GM23338 (cell line): ENCODE measurements around the gene HDDC3. TPM values are rescaled to one million over a fixed set of nuclear protein-coding genes. Genes with fewer than 3 reads are reported as not detected.

Experiments used
- ATAC-seq: fragments of 200-7000 bp; cut with Tn5 transposase; 3 replicates; pipeline ENCODE4 v1.9.1; 2020
- DNase-seq: peaks from one replicate; pipeline ENCODE4 v3.0.0-alpha.2; 2015; ENCODE audit warnings: low spot score
- H2AFZ ChIP-seq: fragments of 200-600 bp; sonication (generic); 2 replicates; pipeline ENCODE4 v1.8.0; 2016; ENCODE audit warnings: antibody characterized with exemption, mild to moderate bottlenecking, moderate library complexity
- H3F3A ChIP-seq: fragments of 200-600 bp; sonication (generic); replicated peaks from 2 replicates; pipeline ENCODE4 v1.8.0; 2017; ENCODE audit warnings: antibody characterized with exemption, mixed run types, low read depth
- H3K27ac ChIP-seq: fragments of 200-600 bp; sonication (generic); 2 replicates; pipeline ENCODE4 v1.6.1; 2016; ENCODE audit warnings: low read depth
- H3K27me3 ChIP-seq: fragments of 200-600 bp; sonication (generic); 2 replicates; pipeline ENCODE4 v1.8.0; 2016; ENCODE audit warnings: mild to moderate bottlenecking, mixed run types, moderate library complexity; ENCODE audit not compliant: insufficient read depth
- H3K36me3 ChIP-seq: fragments of 200-600 bp; sonication (generic); 2 replicates; pipeline ENCODE4 v1.8.0; 2016; ENCODE audit warnings: mild to moderate bottlenecking; ENCODE audit not compliant: insufficient read depth
- H3K4me1 ChIP-seq: fragments of 200-600 bp; sonication (generic); 2 replicates; pipeline ENCODE4 v1.8.0; 2016; ENCODE audit warnings: mild to moderate bottlenecking, moderate library complexity; ENCODE audit not compliant: insufficient read depth
- H3K4me2 ChIP-seq: fragments of 200-600 bp; sonication (generic); 2 replicates; pipeline ENCODE4 v1.7.1; 2017; ENCODE audit warnings: mixed run types
- H3K4me3 ChIP-seq: fragments of 200-600 bp; sonication (generic); 2 replicates; pipeline ENCODE4 v1.6.1; 2016; ENCODE audit warnings: mixed run types
- H3K79me2 ChIP-seq: fragments of 200-600 bp; sonication (generic); replicated peaks from 2 replicates; pipeline ENCODE4 v1.8.0; 2017; ENCODE audit warnings: mild to moderate bottlenecking; ENCODE audit not compliant: insufficient read depth
- H3K9me2 ChIP-seq: fragments of 200-600 bp; sonication (generic); 2 replicates; pipeline ENCODE4 v1.8.0; 2017; ENCODE audit not compliant: insufficient read depth
- H4K20me1 ChIP-seq: fragments of 200-600 bp; sonication (generic); replicated peaks from 2 replicates; pipeline ENCODE4 v1.8.0; 2017; ENCODE audit warnings: mild to moderate bottlenecking; ENCODE audit not compliant: insufficient read depth
- H3K27ac Mint-ChIP-seq: 2 replicates; pipeline ENCODE4 v1.8.0; 2020; ENCODE audit warnings: inconsistent platforms, mild to moderate bottlenecking, moderate library complexity, mixed read lengths
- H3K27me3 Mint-ChIP-seq: 3 replicates; pipeline ENCODE4 v1.8.0; 2022; ENCODE audit warnings: low read depth, mild to moderate bottlenecking, moderate library complexity, mixed read lengths, inconsistent platforms; ENCODE audit not compliant: insufficient read depth, poor library complexity
- H3K36me3 Mint-ChIP-seq: 3 replicates; pipeline ENCODE4 v1.8.0; 2021; ENCODE audit warnings: low read depth, mild to moderate bottlenecking, inconsistent platforms, moderate library complexity, mixed read lengths
- H3K4me1 Mint-ChIP-seq: 3 replicates; pipeline ENCODE4 v1.8.0; 2020; ENCODE audit warnings: mild to moderate bottlenecking, inconsistent platforms, mixed read lengths
- H3K4me3 Mint-ChIP-seq: 3 replicates; pipeline ENCODE4 v1.8.0; 2021; ENCODE audit warnings: moderate library complexity, mild to moderate bottlenecking, inconsistent platforms, mixed read lengths
- H3K9me3 Mint-ChIP-seq: 3 replicates; pipeline ENCODE4 v1.8.0; 2020; ENCODE audit warnings: moderate library complexity, mild to moderate bottlenecking, inconsistent platforms, mixed read lengths
- EZH2phosphoT487 ChIP-seq: fragments of 200-600 bp; sonication (generic); IDR thresholded peaks from one replicate; pipeline ENCODE4 v1.8.1; 2018; ENCODE audit warnings: antibody characterized with exemption; ENCODE audit not compliant: unreplicated experiment
- POLR2AphosphoS5 ChIP-seq: IDR thresholded peaks from 2 replicates; pipeline ENCODE4 v1.6.1; 2016; ENCODE audit warnings: antibody characterized with exemption, low read depth
- STAT1 ChIP-seq: IDR thresholded peaks from one replicate; pipeline ENCODE4 v1.6.1; 2016; ENCODE audit warnings: antibody characterized with exemption; ENCODE audit not compliant: unreplicated experiment
- ZNF114 ChIP-seq: fragments of 250-450 bp; sonication (Bioruptor Pico); IDR thresholded peaks from 2 replicates; pipeline ENCODE4 v1.5.0; 2020; ENCODE audit warnings: mild to moderate bottlenecking, moderate library complexity
- polyA plus RNA-seq: library from polyadenylated mRNA; unstranded; fragments of >200 nt; fragmentation: Nextera tagmentation; extraction: Ambion mirVana; gene quantifications from 2 replicates; pipeline ENCODE4 v1.2.1, GENCODE V29; 2016
- total RNA-seq: library from RNA; depleted of rRNA; stranded (reverse); fragments of >200 nt; shearing (Covaris generic); gene quantifications from 2 replicates; pipeline ENCODE4 v1.2.3, GENCODE V29; 2014
- TF ChIP-seq, protein P1 (sequence below): fragments of 250-450 bp; sonication (Bioruptor Pico); IDR thresholded peaks from 2 replicates; pipeline ENCODE4 v1.5.0; 2020; ENCODE audit warnings: mild to moderate bottlenecking, moderate library complexity
- TF ChIP-seq, protein P2 (sequence below): IDR thresholded peaks from 2 replicates; pipeline ENCODE4 v1.6.1; 2016; ENCODE audit warnings: antibody characterized with exemption
- TF ChIP-seq, protein P3 (sequence below), 2 experiments: fragments of 200-600 bp in 1 of 2; sonication (generic) in 1 of 2; conservative IDR thresholded peaks; 2 replicates each; pipeline versions ENCODE4 v1.5.1 to v1.6.1; 2016 to 2017; ENCODE audit warnings: antibody characterized with exemption in 2 of 2, low read depth in 2 of 2, mild to moderate bottlenecking in 2 of 2, moderate library complexity in 1 of 2
- TF ChIP-seq, protein P4 (sequence below): IDR thresholded peaks from one replicate; pipeline ENCODE4 v1.6.1; 2018; ENCODE audit warnings: antibody characterized with exemption; ENCODE audit not compliant: unreplicated experiment

Gene HDDC3
- total and polyA plus RNA-seq, 2 experiments from 2014 or later, result 17.4 to 19.0 TPM

DNA sequence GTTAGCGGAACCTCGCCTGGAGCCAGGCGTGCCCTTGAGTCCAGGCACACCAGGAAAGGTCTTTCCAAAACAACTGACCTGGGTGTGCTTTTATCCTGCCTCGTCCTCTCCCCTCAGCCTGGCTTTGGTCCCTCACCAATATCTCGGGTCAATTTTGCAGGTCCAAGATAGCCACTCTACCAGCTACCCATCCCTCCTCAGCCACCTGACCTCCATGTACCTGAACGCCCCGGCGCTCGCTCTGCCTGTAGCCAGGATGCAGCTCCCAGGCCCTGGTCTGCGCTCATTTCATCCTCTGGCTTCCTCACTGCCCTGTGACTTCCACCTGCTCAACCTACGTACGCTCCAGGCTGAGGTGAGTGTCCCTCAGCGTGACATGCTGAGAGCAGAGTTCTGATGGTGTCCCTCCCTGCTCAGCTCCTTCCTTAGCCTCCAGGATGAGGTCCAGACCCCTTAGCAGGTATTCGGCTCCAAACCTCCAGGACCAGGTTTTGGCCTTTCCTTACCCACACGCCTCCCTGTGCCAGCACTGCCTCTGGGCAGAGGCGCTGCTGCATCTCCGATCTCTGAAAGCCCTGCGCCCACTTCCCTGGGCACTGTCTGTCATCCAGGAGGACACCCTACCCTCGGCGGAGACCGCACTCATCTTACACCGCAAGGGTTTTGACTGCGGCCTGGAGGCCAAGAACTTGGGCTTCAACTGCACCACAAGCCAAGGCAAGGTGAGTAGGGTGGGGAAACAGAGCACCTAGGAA, 14.1 kb downstream of the HDDC3 start (continued):
- TF ChIP-seq, protein P1, sequence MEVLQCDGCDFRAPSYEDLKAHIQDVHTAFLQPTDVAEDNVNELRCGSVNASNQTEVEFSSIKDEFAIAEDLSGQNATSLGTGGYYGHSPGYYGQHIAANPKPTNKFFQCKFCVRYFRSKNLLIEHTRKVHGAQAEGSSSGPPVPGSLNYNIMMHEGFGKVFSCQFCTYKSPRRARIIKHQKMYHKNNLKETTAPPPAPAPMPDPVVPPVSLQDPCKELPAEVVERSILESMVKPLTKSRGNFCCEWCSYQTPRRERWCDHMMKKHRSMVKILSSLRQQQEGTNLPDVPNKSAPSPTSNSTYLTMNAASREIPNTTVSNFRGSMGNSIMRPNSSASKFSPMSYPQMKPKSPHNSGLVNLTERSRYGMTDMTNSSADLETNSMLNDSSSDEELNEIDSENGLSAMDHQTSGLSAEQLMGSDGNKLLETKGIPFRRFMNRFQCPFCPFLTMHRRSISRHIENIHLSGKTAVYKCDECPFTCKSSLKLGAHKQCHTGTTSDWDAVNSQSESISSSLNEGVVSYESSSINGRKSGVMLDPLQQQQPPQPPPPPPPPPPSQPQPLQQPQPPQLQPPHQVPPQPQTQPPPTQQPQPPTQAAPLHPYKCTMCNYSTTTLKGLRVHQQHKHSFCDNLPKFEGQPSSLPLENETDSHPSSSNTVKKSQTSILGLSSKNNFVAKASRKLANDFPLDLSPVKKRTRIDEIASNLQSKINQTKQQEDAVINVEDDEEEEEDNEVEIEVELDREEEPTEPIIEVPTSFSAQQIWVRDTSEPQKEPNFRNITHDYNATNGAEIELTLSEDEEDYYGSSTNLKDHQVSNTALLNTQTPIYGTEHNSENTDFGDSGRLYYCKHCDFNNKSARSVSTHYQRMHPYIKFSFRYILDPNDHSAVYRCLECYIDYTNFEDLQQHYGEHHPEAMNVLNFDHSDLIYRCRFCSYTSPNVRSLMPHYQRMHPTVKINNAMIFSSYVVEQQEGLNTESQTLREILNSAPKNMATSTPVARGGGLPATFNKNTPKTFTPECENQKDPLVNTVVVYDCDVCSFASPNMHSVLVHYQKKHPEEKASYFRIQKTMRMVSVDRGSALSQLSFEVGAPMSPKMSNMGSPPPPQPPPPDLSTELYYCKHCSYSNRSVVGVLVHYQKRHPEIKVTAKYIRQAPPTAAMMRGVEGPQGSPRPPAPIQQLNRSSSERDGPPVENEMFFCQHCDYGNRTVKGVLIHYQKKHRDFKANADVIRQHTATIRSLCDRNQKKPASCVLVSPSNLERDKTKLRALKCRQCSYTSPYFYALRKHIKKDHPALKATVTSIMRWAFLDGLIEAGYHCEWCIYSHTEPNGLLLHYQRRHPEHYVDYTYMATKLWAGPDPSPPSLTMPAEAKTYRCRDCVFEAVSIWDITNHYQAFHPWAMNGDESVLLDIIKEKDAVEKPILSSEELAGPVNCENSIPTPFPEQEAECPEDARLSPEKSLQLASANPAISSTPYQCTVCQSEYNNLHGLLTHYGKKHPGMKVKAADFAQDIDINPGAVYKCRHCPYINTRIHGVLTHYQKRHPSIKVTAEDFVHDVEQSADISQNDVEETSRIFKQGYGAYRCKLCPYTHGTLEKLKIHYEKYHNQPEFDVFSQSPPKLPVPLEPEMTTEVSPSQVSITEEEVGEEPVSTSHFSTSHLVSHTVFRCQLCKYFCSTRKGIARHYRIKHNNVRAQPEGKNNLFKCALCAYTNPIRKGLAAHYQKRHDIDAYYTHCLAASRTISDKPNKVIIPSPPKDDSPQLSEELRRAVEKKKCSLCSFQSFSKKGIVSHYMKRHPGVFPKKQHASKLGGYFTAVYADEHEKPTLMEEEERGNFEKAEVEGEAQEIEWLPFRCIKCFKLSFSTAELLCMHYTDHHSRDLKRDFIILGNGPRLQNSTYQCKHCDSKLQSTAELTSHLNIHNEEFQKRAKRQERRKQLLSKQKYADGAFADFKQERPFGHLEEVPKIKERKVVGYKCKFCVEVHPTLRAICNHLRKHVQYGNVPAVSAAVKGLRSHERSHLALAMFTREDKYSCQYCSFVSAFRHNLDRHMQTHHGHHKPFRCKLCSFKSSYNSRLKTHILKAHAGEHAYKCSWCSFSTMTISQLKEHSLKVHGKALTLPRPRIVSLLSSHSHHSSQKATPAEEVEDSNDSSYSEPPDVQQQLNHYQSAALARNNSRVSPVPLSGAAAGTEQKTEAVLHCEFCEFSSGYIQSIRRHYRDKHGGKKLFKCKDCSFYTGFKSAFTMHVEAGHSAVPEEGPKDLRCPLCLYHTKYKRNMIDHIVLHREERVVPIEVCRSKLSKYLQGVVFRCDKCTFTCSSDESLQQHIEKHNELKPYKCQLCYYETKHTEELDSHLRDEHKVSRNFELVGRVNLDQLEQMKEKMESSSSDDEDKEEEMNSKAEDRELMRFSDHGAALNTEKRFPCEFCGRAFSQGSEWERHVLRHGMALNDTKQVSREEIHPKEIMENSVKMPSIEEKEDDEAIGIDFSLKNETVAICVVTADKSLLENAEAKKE (CRISPR knock-in tag), result no peak
- TF ChIP-seq, protein P2, sequence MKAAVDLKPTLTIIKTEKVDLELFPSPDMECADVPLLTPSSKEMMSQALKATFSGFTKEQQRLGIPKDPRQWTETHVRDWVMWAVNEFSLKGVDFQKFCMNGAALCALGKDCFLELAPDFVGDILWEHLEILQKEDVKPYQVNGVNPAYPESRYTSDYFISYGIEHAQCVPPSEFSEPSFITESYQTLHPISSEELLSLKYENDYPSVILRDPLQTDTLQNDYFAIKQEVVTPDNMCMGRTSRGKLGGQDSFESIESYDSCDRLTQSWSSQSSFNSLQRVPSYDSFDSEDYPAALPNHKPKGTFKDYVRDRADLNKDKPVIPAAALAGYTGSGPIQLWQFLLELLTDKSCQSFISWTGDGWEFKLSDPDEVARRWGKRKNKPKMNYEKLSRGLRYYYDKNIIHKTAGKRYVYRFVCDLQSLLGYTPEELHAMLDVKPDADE, result no peak
- TF ChIP-seq EZH2phosphoT487 (no peak), STAT1 (no peak)
- TF ChIP-seq, protein P3, sequence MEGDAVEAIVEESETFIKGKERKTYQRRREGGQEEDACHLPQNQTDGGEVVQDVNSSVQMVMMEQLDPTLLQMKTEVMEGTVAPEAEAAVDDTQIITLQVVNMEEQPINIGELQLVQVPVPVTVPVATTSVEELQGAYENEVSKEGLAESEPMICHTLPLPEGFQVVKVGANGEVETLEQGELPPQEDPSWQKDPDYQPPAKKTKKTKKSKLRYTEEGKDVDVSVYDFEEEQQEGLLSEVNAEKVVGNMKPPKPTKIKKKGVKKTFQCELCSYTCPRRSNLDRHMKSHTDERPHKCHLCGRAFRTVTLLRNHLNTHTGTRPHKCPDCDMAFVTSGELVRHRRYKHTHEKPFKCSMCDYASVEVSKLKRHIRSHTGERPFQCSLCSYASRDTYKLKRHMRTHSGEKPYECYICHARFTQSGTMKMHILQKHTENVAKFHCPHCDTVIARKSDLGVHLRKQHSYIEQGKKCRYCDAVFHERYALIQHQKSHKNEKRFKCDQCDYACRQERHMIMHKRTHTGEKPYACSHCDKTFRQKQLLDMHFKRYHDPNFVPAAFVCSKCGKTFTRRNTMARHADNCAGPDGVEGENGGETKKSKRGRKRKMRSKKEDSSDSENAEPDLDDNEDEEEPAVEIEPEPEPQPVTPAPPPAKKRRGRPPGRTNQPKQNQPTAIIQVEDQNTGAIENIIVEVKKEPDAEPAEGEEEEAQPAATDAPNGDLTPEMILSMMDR (conservative IDR thresholded peaks at IDR 0.05; ENCODE audit: low read depth in 2 of 2), result no peak

DNA sequence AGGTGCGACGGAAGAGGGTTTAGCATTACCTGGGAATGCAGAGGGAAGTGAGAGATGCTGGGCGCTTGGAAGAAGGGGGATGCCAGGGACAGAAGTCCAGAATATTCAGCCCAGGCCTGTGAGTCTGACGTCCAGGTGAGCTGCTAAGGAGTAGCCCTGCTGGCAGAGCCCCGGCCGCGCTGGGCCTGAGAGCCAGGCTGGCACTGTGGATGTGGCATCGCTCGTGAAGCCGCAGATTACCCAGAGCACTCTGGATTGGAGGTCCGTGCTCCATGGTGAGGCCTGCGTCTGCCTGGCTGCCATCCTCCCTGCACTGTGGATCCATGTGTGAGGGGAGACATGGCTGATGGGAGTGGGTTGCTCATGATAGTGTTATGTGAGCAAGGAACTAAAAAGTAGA, 14.8 kb downstream of the HDDC3 start:
- H3K36me3 Mint-ChIP-seq, result peaks cover 12% of the 10 kb centered on the region
- Histone ChIP-seq H3F3A (no peaks in the 10 kb centered on the region), H4K20me1 (no peaks in the 10 kb centered on the region), H3K79me2 (no peaks in the 10 kb centered on the region), H3K27me3 (no peaks in the 10 kb centered on the region), H3K4me3 (no peak overlapping the region), H3K4me2 (no peak overlapping the region), H3K27ac (no peak overlapping the region), H2AFZ (no peak overlapping the region), H3K36me3 (no peaks in the 10 kb centered on the region), H3K9me2 (no peaks in the 10 kb centered on the region), H3K4me1 (0 out of 2 replicates have a peak, but pooled peaks cover 2% of the 10 kb centered on the region)
- H3K4me1 Mint-ChIP-seq, result peaks cover 6% of the 10 kb centered on the region
- no peak overlapping the region for H3K4me3 Mint-ChIP-seq
- TF ChIP-seq ZNF114 (CRISPR knock-in tag), result no peak
- TF ChIP-seq, protein P4, sequence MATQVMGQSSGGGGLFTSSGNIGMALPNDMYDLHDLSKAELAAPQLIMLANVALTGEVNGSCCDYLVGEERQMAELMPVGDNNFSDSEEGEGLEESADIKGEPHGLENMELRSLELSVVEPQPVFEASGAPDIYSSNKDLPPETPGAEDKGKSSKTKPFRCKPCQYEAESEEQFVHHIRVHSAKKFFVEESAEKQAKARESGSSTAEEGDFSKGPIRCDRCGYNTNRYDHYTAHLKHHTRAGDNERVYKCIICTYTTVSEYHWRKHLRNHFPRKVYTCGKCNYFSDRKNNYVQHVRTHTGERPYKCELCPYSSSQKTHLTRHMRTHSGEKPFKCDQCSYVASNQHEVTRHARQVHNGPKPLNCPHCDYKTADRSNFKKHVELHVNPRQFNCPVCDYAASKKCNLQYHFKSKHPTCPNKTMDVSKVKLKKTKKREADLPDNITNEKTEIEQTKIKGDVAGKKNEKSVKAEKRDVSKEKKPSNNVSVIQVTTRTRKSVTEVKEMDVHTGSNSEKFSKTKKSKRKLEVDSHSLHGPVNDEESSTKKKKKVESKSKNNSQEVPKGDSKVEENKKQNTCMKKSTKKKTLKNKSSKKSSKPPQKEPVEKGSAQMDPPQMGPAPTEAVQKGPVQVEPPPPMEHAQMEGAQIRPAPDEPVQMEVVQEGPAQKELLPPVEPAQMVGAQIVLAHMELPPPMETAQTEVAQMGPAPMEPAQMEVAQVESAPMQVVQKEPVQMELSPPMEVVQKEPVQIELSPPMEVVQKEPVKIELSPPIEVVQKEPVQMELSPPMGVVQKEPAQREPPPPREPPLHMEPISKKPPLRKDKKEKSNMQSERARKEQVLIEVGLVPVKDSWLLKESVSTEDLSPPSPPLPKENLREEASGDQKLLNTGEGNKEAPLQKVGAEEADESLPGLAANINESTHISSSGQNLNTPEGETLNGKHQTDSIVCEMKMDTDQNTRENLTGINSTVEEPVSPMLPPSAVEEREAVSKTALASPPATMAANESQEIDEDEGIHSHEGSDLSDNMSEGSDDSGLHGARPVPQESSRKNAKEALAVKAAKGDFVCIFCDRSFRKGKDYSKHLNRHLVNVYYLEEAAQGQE, result no peak
- TF ChIP-seq STAT1, result no peak
- TF ChIP-seq POLR2AphosphoS5, result no peak
- no peak for ATAC-seq
- H3K27me3 Mint-ChIP-seq, result peaks cover 10% of the 10 kb centered on the region
- no peak for DNase-seq
- H3K27ac Mint-ChIP-seq, result no peak overlapping the region
- H3K9me3 Mint-ChIP-seq, result no peaks in the 10 kb centered on the region
